IPS DF 4.7 (cell line): ENCODE measurements around the gene COPZ1.
"Not testable (repeated sequence)": the region's sequence is repeated elsewhere in the genome, so short reads cannot be mapped to it uniquely, and the experiment has no call there.

ENCODE experiments used
- DNase-seq: peaks from one replicate; pipeline ENCODE4 v3.0.0-alpha.2; 2013; ENCODE audit warnings: low spot score; ENCODE audit errors: extremely low read depth

The COPZ1 gene

GRCh38 chr12:54294152-54294952 is 30.6 kb upstream of the COPZ1 start:
- no peak for DNase-seq

DNA sequence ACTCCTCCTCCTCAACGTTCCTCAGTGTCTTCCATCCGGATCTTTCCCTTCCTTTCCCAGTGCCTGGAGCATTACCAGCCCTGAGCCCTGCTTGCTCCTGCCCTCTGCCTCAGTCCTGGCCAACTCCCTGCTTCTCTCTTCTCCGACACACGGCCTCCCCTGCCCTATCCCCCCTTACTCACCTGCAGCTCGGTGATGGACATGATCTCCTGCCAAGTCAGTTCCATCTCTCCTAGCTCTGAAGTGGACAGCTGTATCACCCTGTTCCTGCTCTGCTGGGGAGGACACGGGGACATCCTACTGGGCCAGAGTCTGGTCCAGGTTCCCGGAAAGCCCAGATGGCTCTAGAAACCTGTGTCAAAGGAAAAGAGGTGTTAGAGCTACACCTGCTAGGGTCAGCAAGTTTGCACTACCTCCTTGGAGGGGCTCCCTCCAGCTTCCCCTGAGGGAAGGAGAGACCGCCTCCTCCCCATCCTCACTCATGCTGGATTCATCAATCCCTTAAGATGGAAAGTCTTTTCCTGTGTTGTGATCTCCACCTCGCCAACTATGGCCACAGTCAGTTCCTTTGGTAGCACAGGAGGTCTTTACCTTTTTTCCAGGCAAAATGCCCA is 29.9 kb upstream of the COPZ1 start:
- DNase-seq = no peak

DNA sequence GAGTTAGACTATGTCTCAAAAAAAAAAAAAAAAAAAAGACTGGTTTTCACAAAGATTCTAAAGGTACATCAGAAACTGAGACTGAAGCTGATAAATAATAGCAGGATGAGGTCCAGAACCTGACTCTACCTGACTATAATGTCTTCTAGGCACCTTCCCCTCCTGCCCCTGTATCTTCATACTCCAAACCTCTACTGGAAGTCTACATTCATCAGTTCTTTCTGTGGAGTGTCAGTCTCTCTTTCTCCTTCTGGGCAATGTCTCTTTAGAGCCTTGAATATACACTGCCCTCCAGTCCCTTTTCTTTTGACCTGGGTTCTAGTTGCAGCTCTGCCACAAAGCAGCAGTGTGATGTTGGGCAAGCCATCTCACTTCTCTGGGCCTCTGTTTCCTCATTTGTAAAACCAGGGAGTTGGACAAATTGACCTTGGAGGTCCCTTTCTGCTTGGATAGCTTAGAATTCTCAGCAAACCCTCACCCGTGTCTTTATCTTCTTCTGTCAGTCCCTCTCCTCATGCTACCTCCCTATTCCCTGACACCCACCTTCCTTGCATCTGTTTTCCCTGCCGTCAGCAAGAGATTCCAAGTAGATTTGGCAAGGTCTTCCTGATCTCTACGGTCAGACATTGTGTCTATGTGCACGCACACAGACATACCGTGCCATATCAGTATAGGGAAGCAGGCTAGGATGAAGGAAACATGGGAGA is 28.4 kb upstream of the COPZ1 start:
- DNase-seq = no peak

- no peak for DNase-seq
These were observed 26.0 kb upstream of the COPZ1 start for GRCh38 chr12:54298904-54299303.

GRCh38 chr12:54299515-54300224 is 25.3 kb upstream of the COPZ1 start:
- no peak for DNase-seq

DNA sequence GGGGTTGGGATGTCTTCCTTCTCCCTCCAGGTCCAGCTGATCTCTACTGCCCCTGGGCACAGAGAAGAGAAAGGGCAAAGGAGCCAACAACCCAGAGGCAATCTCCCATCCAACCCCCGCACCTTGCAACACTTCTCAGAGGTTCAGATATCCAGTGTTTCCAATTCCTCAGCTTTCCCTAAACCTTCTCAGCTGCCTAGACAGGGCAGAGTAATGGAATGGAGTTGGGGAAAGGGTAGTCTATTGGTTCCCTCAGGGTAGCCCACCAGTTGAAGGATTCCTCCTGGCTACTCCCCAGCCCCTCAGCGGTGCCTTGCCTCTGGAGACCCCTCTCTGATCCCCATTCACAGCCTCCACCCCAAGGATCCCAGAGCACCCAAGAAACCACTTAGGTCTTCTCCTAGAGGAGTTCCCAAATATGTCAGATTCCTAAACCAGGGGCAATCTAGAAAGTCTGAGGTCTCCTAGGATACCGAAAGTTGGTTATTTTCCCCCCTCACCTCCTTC is 24.7 kb upstream of the COPZ1 start:
- no peak for DNase-seq

DNA sequence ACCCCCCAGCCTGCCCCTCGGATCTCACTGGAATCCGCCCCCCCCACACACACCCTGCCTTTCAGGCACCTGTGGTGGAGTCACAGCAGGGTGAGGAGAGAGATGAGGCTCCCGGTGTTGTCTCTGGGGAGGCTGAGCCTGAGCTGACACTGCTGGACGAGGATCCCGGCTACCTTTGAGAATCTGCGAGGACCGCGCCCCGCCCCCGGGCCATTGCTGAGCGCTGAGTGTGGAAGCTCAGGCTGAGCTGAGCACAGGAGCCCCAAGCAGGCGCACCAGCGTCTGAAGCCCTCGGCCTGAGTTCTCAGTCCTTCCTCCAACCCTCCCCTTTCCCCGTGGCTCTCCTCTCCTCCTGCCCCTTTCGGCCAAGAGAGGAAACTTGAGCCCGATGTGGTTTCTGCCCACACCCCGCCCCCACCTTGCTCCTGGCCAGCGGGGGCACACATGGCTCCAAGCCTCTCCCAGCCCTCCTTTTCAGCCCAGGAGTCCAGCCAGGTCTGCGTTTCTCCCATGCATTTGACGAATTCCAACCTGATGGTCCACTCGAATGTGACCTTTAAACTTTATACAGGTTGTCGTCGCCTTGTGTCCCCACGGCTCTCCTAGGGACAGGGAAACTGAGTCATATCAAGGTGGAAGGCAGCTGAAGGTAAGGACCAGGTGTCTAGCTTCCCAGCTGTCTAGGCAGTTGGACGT is 24.1 kb upstream of the COPZ1 start, which contains the start of gene NFE2:
Gene NFE2 (minus strand): TSS at position 284 of the 696 bp plus-strand sequence. CDS start 5,767 bp downstream, outside the sequence.
- DNase-seq = no peak

GRCh38 chr12:54301428-54302048 is 23.4 kb upstream of the COPZ1 start:
- DNase-seq = no peak

- DNase-seq = no peak
These were observed 21.3 kb upstream of the COPZ1 start for GRCh38 chr12:54303640-54304039.

DNA sequence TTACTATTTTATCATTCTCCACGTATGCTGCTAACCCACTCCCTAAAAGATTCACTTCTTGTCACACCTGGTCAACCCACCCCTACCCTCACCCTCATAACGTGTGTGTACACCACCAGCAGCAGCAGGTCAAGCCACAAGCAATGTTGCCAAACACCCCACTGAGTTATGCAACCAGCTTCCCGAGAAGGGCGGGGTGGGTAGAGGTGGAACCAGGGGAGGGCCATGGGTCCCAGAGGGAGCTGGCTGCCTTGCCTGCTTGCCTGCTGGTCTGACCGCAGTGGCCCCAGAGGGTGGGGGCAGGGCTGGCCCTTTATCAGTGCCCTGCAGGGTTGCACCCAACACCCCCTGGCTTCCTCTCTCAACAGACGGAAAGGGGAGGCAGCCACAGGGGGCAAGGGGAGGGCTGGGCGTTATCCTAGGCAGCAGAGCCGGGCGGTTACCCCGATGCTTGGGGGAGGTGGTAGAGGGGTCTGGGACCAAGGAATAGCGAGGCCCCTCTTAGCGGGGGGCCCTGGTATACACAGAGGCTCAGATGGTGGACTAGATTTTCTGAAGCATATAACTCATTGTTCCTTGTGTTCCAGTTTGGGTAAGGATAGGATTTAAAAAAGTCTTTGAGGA is 20.6 kb upstream of the COPZ1 start:
- DNase-seq = no peak

- no peak for DNase-seq
These were observed 17.8 kb upstream of the COPZ1 start for GRCh38 chr12:54306925-54307741.

- no peak for DNase-seq
These were observed 13.9 kb upstream of the COPZ1 start for GRCh38 chr12:54311051-54311450.

DNA sequence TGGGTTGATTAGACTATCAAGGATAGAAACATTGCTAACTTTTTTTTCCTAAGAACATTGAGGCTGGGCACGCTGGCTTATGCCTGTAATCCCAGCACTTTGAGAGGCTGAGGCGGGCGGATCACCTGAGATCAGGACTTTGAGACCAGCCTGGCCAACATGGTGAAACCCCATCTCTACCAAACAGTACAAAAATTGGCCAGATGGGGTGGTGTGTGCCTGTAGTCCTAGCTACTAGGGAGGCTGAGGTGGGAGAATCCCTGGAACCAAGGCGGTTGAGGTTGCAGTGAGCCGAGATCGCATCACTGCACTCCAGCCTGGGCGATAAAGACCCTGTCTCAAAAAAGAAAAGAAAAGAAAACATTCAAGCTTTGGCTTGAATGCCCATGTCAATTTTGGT is 12.6 kb upstream of the COPZ1 start:
- not testable (repeated sequence) for DNase-seq

GRCh38 chr12:54321363-54321762 is 3.6 kb upstream of the COPZ1 start:
- no peak for DNase-seq

DNA sequence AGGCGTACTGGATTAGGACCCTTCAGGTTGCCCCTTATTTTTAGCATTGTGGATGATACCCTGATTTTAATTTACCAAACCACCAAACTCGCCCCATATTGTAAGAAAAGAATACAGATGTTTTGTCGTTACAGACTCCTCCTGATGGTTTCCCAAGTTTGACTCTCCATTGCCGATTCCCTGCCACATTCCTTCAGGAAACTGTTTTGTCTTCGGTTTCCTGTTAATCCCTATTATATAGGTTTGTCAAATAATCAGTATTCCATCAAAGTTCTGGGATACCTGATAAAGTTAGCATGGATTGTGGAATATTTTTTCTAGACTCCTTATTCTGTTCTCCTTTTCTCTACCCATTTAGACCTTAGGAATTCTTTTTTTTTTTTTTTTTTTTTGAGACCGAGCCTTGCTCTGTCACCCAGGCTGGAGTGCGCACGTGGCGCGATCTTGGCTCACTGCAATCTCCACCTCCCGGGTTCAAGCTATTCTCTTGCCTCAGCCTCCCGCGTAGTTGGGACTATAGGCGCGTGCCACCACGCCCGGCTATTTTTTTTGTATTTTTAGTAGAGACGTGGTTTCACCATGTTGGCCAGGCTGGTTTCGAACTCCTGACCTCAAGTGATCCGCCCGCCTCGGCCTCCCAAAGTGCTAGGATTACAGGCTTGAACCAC is 645 bp downstream of the COPZ1 start:
- not testable (repeated sequence) for DNase-seq

- DNase-seq = no peak
These were observed 3.8 kb downstream of the COPZ1 start for GRCh38 chr12:54328595-54329337.

DNA sequence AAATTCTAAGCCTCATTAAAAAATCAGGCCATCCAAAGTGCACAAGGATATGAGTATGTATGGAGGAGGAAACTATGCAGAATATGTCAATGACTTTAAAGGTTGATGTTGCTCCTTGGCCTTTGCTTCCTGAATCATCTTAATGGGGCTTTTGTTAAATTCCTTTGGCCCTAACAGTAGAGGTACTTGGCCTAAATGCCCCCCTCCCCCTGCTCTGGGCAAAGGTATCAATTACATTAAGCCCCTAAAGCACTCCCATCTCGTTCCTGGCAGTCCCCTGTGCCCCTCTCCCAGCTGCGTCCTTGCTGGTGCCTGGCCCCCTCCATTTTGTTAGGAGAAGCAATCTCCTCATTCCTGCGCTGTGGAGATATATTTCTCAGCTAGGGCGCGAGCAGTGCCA is 4.8 kb downstream of the COPZ1 start:
- DNase-seq = no peak

DNA sequence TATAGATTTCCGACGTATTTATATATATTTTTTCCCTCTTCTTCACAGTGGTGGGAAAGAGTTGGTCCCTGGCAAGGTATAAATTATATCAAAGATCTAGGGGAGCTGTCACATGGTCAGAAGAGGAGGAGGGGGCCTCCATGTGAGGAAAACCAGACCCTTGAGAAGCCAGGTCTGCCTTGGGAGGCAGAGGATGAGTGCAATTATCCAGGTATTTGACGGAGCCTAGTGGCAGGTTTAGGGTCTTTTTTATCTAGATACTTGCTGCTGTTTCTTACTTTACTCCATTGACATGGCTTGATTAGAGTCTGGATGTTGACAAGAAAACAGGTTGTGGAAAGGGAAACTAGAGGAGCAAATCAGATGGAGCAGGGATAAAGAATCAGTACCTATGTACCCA is 5.5 kb downstream of the COPZ1 start:
- no peak for DNase-seq
